ENCODE measurements around the gene GPRIN2.
"Not testable (repeated sequence)": the region's sequence is repeated elsewhere in the genome, so short reads cannot be mapped to it uniquely, and the experiment has no call there.

GPRIN2 gene

GRCh38 chr10:46570655-46571054 is 14.2 kb upstream of the GPRIN2 start:
- H3K4me3 ChIP-seq (ENCODE audit: insufficient read depth, low read depth, low read length); H3K4me1 ChIP-seq (ENCODE audit: control insufficient read depth, insufficient read depth, low read length); H3K27ac ChIP-seq (ENCODE audit: insufficient read depth, low read depth, low read length, poor library complexity, severe bottlenecking); H3K36me3 ChIP-seq (ENCODE audit: control insufficient read depth, insufficient read depth, low read length); H3K9me3 ChIP-seq (ENCODE audit: control insufficient read depth, low read length); H3K27me3 ChIP-seq (ENCODE audit: control insufficient read depth, insufficient read depth, low read length, poor library complexity, severe bottlenecking): not testable (repeated sequence)
- WGBS, 2 experiments = no CpG with 5 or more reads among the region's 2 CpGs

GRCh38 chr10:46567151-46567550 is 10.7 kb upstream of the GPRIN2 start:
- not testable (repeated sequence) for H3K4me1 ChIP-seq (ENCODE audit: control insufficient read depth, insufficient read depth, low read length); H3K9me3 ChIP-seq (ENCODE audit: control insufficient read depth, low read length); H3K36me3 ChIP-seq (ENCODE audit: control insufficient read depth, insufficient read depth, low read length); H3K4me3 ChIP-seq (ENCODE audit: insufficient read depth, low read depth, low read length); H3K27ac ChIP-seq (ENCODE audit: insufficient read depth, low read depth, low read length, poor library complexity, severe bottlenecking); H3K27me3 ChIP-seq (ENCODE audit: control insufficient read depth, insufficient read depth, low read length, poor library complexity, severe bottlenecking)
- 83 to 86% methylated on average over 1 of the region's 9 CpGs for WGBS, 2 experiments

- H3K27me3 ChIP-seq (ENCODE audit: control insufficient read depth, insufficient read depth, low read length, poor library complexity, severe bottlenecking); H3K4me1 ChIP-seq (ENCODE audit: control insufficient read depth, insufficient read depth, low read length); H3K4me3 ChIP-seq (ENCODE audit: insufficient read depth, low read depth, low read length); H3K9me3 ChIP-seq (ENCODE audit: control insufficient read depth, low read length); H3K36me3 ChIP-seq (ENCODE audit: control insufficient read depth, insufficient read depth, low read length); H3K27ac ChIP-seq (ENCODE audit: insufficient read depth, low read depth, low read length, poor library complexity, severe bottlenecking): not testable (repeated sequence)
- WGBS, 2 experiments = 21 to 25% methylated on average over 3 to 4 of the region's 6 CpGs
Observed at GRCh38 chr10:46565591-46566332, 9.3 kb upstream of the GPRIN2 start.

- Histone ChIP-seq H3K4me3 (ENCODE audit: insufficient read depth, low read depth, low read length) (no peak overlapping the region), H3K4me1 (ENCODE audit: control insufficient read depth, insufficient read depth, low read length) (no peaks in the 10 kb centered on the region), H3K9me3 (ENCODE audit: control insufficient read depth, low read length) (no peaks in the 10 kb centered on the region), H3K36me3 (ENCODE audit: control insufficient read depth, insufficient read depth, low read length) (no peaks in the 10 kb centered on the region), H3K27ac (ENCODE audit: insufficient read depth, low read depth, low read length, poor library complexity, severe bottlenecking) (no peak overlapping the region), H3K27me3 (ENCODE audit: control insufficient read depth, insufficient read depth, low read length, poor library complexity, severe bottlenecking) (peaks cover 36% of the 10 kb centered on the region)
- WGBS, 2 experiments = 63 to 65% methylated on average over 1 of the region's 1 CpG
Observed at GRCh38 chr10:46560952-46561351, 4.5 kb upstream of the GPRIN2 start.

GRCh38 chr10:46560381-46560780 is 3.9 kb upstream of the GPRIN2 start:
- peaks cover 42% of the 10 kb centered on the region for H3K27me3 ChIP-seq (ENCODE audit: control insufficient read depth, insufficient read depth, low read length, poor library complexity, severe bottlenecking)
- no peaks in the 10 kb centered on the region for H3K9me3 ChIP-seq (ENCODE audit: control insufficient read depth, low read length)
- H3K4me3 ChIP-seq (ENCODE audit: insufficient read depth, low read depth, low read length) = no peak overlapping the region
- 80 to 83% methylated on average over 5 of the region's 5 CpGs for WGBS, 2 experiments
- H3K27ac ChIP-seq (ENCODE audit: insufficient read depth, low read depth, low read length, poor library complexity, severe bottlenecking) = no peak overlapping the region
- peaks cover 4% of the 10 kb centered on the region for H3K4me1 ChIP-seq (ENCODE audit: control insufficient read depth, insufficient read depth, low read length)
- H3K36me3 ChIP-seq (ENCODE audit: control insufficient read depth, insufficient read depth, low read length) = no peaks in the 10 kb centered on the region

- no peaks in the 10 kb centered on the region for H3K9me3 ChIP-seq (ENCODE audit: control insufficient read depth, low read length)
- H3K4me3 ChIP-seq (ENCODE audit: insufficient read depth, low read depth, low read length) = no peak overlapping the region
- peaks cover 45% of the 10 kb centered on the region for H3K27me3 ChIP-seq (ENCODE audit: control insufficient read depth, insufficient read depth, low read length, poor library complexity, severe bottlenecking)
- H3K4me1 ChIP-seq (ENCODE audit: control insufficient read depth, insufficient read depth, low read length) = peaks cover 8% of the 10 kb centered on the region
- 91 to 93% methylated on average over 5 of the region's 5 CpGs for WGBS, 2 experiments
- H3K36me3 ChIP-seq (ENCODE audit: control insufficient read depth, insufficient read depth, low read length) = no peaks in the 10 kb centered on the region
- no peak overlapping the region for H3K27ac ChIP-seq (ENCODE audit: insufficient read depth, low read depth, low read length, poor library complexity, severe bottlenecking)
Observed at GRCh38 chr10:46559231-46559671, 2.8 kb upstream of the GPRIN2 start.

GRCh38 chr10:46558392-46559185 is 2.1 kb upstream of the GPRIN2 start:
- WGBS, 2 experiments = 87 to 89% methylated on average over 9 of the region's 9 CpGs
- no peak overlapping the region for H3K27ac ChIP-seq (ENCODE audit: insufficient read depth, low read depth, low read length, poor library complexity, severe bottlenecking)
- H3K4me3 ChIP-seq (ENCODE audit: insufficient read depth, low read depth, low read length) = no peak overlapping the region
- no peaks in the 10 kb centered on the region for H3K9me3 ChIP-seq (ENCODE audit: control insufficient read depth, low read length)
- H3K27me3 ChIP-seq (ENCODE audit: control insufficient read depth, insufficient read depth, low read length, poor library complexity, severe bottlenecking) = peaks cover 45% of the 10 kb centered on the region
- peaks cover 8% of the 10 kb centered on the region for H3K4me1 ChIP-seq (ENCODE audit: control insufficient read depth, insufficient read depth, low read length)
- no peaks in the 10 kb centered on the region for H3K36me3 ChIP-seq (ENCODE audit: control insufficient read depth, insufficient read depth, low read length)

GRCh38 chr10:46558122-46558391 is 1.6 kb upstream of the GPRIN2 start:
- Histone ChIP-seq H3K4me1 (ENCODE audit: control insufficient read depth, insufficient read depth, low read length) (peaks cover 8% of the 10 kb centered on the region), H3K36me3 (ENCODE audit: control insufficient read depth, insufficient read depth, low read length) (no peaks in the 10 kb centered on the region), H3K9me3 (ENCODE audit: control insufficient read depth, low read length) (no peaks in the 10 kb centered on the region), H3K27ac (ENCODE audit: insufficient read depth, low read depth, low read length, poor library complexity, severe bottlenecking) (no peak overlapping the region), H3K4me3 (ENCODE audit: insufficient read depth, low read depth, low read length) (no peak overlapping the region), H3K27me3 (ENCODE audit: control insufficient read depth, insufficient read depth, low read length, poor library complexity, severe bottlenecking) (peaks cover 45% of the 10 kb centered on the region)
- WGBS, 2 experiments = 62 to 67% methylated on average over 1 of the region's 1 CpG

- Histone ChIP-seq H3K27me3 (ENCODE audit: control insufficient read depth, insufficient read depth, low read length, poor library complexity, severe bottlenecking) (peaks cover 45% of the 10 kb centered on the region), H3K4me1 (ENCODE audit: control insufficient read depth, insufficient read depth, low read length) (peaks cover 8% of the 10 kb centered on the region), H3K36me3 (ENCODE audit: control insufficient read depth, insufficient read depth, low read length) (no peaks in the 10 kb centered on the region), H3K4me3 (ENCODE audit: insufficient read depth, low read depth, low read length) (no peak overlapping the region), H3K27ac (ENCODE audit: insufficient read depth, low read depth, low read length, poor library complexity, severe bottlenecking) (no peak overlapping the region), H3K9me3 (ENCODE audit: control insufficient read depth, low read length) (no peaks in the 10 kb centered on the region)
- WGBS, 2 experiments = 88 to 91% methylated on average over 33 of the region's 33 CpGs
Observed at GRCh38 chr10:46557319-46558121, 1.1 kb upstream of the GPRIN2 start.
